Adipocyte (in vitro differentiated cells): ENCODE data around the gene SLC16A11.
A peak's percentile ranks its signal among the peaks of the same experiment; 100 is the strongest.

Experiments used
- DNase-seq: peaks from one replicate; pipeline ENCODE4 v3.0.0-alpha.2; 2015; ENCODE audit warnings: low read depth
- H3K27me3 ChIP-seq: replicated peaks from 2 replicates; pipeline ENCODE4 v1.7.0; 2013; ENCODE audit warnings: mild to moderate bottlenecking, low read length, moderate library complexity; ENCODE audit not compliant: control insufficient read depth, insufficient read depth
- H3K36me3 ChIP-seq: 2 replicates; pipeline ENCODE4 v1.7.0; 2013; ENCODE audit warnings: low read length, mild to moderate bottlenecking, moderate library complexity; ENCODE audit not compliant: control insufficient read depth, insufficient read depth, severe bottlenecking
- H3K4me1 ChIP-seq: 2 replicates; pipeline ENCODE4 v1.7.0; 2013; ENCODE audit warnings: mild to moderate bottlenecking, low read length, moderate library complexity; ENCODE audit not compliant: control insufficient read depth, insufficient read depth
- H3K4me3 ChIP-seq: 2 replicates; pipeline ENCODE4 v1.7.0; 2013; ENCODE audit warnings: mild to moderate bottlenecking, low read length, moderate library complexity
- H3K9ac ChIP-seq: 2 replicates; pipeline ENCODE4 v1.7.0; 2013; ENCODE audit warnings: mild to moderate bottlenecking, low read length, moderate library complexity
- H3K9me3 ChIP-seq: 2 replicates; pipeline ENCODE4 v1.7.0; 2013; ENCODE audit warnings: mild to moderate bottlenecking, low read length, moderate library complexity; ENCODE audit not compliant: control insufficient read depth

Gene SLC16A11

DNA sequence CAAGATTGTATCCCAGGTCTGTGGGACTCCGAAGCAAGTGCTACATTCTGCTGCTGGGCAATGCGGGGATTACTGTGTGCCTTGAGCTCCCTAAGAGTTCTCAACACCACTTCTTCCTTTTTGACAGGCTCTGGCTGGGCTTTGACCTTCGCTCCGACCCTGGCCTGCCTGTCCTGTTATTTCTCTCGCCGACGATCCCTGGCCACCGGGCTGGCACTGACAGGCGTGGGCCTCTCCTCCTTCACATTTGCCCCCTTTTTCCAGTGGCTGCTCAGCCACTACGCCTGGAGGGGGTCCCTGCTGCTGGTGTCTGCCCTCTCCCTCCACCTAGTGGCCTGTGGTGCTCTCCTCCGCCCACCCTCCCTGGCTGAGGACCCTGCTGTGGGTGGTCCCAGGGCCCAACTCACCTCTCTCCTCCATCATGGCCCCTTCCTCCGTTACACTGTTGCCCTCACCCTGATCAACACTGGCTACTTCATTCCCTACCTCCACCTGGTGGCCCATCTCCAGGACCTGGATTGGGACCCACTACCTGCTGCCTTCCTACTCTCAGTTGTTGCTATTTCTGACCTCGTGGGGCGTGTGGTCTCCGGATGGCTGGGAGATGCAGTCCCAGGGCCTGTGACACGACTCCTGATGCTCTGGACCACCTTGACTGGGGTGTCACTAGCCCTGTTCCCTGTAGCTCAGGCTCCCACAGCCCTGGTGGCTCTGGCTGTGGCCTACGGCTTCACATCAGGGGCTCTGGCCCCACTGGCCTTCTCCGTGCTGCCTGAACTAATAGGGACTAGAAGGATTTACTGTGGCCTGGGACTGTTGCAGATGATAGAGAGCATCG is 5.6 kb downstream of the SLC16A11 start:
- H3K9me3 ChIP-seq: no peaks in the 10 kb centered on the region
- DNase-seq: no peak
- no peaks in the 10 kb centered on the region for H3K36me3 ChIP-seq
- no peak overlapping the region for H3K4me3 ChIP-seq
- no peak overlapping the region for H3K9ac ChIP-seq
- H3K27me3 ChIP-seq: peaks cover 8% of the 10 kb centered on the region
- peaks cover 17% of the 10 kb centered on the region for H3K4me1 ChIP-seq

DNA sequence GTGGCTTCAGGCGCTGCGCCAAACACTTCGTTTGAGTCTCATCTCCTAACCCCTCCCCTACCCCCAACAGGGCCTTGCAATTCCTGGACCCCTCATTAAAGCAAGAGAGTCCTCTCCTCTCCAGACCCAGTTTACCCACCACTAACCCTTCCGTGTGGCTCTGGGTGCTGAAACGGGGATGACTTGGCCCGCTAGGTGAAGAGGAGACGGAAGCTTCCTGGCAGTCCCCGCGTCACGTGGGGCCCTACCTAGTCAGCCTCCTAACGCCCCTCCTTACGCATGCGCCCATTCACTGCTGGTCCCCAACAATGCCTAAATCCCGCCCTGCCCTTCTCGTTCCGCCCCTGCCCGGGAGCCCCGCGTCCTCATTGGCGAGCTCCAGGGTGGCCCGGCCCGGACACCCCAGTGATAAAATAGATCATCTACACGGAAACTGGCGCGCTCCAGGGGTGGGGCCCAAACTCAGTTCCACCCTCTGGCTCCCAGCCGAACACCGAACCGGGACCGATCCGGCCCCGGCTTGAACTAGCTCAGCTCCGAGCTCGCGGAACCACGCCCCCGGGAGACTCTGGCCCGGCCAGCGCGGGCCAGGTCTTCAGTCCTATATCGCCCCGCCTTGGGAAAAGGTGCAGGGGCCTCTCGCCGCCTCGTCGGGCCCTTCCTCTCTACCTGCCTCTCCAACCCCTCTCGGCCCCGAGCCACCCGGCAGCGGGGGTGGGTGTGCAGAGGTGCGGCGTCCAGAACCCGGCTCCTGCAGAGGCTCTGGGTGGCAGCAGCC is 8.1 kb downstream of the SLC16A11 start, which contains the start of gene SLC16A13:
SLC16A13 (plus strand) TSS at position 425 of the 778 bp plus-strand sequence. CDS start 368 bp downstream, outside the sequence.
- Histone ChIP-seq H3K27me3 (no peaks in the 10 kb centered on the region), H3K9me3 (no peaks in the 10 kb centered on the region), H3K36me3 (no peaks in the 10 kb centered on the region), H3K9ac (peak within 1 kb of the TSS; percentile 90), H3K4me1 (peaks cover 14% of the 10 kb centered on the region), H3K4me3 (peak within 1 kb of the TSS; percentile 86)
- peak; percentile 93 for DNase-seq

DNA sequence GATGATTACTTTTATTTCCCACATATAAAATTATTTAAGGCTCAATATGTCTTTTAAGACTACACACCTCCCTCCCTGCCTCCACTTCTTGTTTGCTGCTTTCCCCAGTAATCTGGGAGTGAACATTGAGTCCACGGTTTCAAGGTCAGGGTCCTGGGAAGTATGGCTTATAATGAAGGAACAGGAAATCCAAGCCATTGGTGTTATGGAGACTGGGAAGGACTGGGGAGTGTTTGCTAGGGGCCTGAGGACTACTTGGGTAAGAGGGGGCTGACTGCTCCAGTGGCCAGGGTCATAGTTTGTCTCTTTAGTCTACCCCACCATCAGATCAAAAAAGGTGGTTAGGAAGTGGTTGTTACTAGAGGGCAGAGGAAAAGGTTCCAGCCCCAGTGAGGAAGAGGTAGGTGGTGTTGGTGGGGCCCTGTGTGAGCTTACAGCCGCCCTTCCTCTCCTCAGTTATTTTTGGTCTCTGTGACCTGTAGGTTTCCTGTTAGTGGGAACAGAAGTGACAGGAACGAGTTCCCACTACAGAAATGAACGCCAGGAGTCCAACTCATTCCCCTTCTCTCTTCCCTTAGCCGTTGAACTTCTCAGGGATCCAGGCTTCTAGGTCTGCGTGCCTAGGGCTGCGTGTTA is 8.8 kb downstream of the SLC16A11 start:
- no peaks in the 10 kb centered on the region for H3K27me3 ChIP-seq
- H3K36me3 ChIP-seq: no peaks in the 10 kb centered on the region
- peaks cover 14% of the 10 kb centered on the region for H3K4me1 ChIP-seq
- H3K4me3 ChIP-seq: peak overlapping the region; percentile 86
- peak overlapping the region; percentile 90 for H3K9ac ChIP-seq
- DNase-seq: no peak
- no peaks in the 10 kb centered on the region for H3K9me3 ChIP-seq

DNA sequence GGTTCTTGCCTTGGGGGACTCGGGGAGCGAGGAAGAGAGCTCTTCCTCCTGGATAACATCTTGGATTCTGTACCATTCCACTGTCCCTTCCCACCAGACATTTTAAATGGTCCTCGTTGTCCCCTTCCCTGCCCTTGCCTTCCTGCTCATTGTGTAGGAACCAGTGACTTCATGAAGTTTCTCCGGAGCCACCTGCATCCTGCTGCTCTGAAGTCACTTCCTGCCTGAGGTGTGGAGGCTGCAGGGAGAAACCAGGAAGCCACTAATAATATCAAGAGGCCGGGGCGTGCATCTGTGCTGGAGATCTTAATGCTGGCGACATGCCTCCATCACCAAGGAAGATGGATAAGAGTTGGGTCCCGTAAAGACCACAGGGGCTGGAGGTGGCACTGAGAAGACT is 14.2 kb downstream of the SLC16A11 start:
- no peaks in the 10 kb centered on the region for H3K36me3 ChIP-seq
- no peak for DNase-seq
- no peaks in the 10 kb centered on the region for H3K4me1 ChIP-seq
- no peaks in the 10 kb centered on the region for H3K9me3 ChIP-seq
- H3K4me3 ChIP-seq: no peak overlapping the region
- no peak overlapping the region for H3K9ac ChIP-seq
- no peaks in the 10 kb centered on the region for H3K27me3 ChIP-seq

DNA sequence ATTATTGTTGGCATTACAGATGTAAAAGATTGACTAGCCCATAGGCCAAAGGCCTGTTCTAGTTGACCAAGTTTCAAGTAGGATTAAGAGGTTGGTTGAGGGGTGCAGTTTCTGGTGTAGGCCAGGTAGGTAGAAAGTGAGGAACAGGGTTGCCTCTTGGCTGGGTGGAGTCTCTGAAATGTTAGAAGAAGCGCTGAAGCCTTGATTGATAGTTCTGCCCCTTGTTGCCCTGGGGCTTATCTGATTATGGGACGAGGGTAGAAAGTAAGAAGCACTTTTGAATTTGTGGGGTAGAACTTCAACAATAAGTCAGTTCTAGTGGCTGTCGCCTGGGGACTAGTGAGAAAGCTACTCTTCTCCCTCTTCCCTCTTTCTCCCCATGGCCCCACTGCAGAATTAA is 14.8 kb downstream of the SLC16A11 start:
- Histone ChIP-seq H3K9me3 (no peaks in the 10 kb centered on the region), H3K9ac (no peak overlapping the region), H3K4me3 (no peak overlapping the region), H3K36me3 (no peaks in the 10 kb centered on the region), H3K27me3 (no peaks in the 10 kb centered on the region), H3K4me1 (no peaks in the 10 kb centered on the region)
- no peak for DNase-seq

GRCh38 chr17:7027335-7027734 is 16.6 kb downstream of the SLC16A11 start:
- Histone ChIP-seq H3K9ac (no peak overlapping the region), H3K4me1 (peaks cover 5% of the 10 kb centered on the region), H3K27me3 (no peaks in the 10 kb centered on the region), H3K9me3 (no peaks in the 10 kb centered on the region), H3K4me3 (no peak overlapping the region), H3K36me3 (no peaks in the 10 kb centered on the region)
- no peak for DNase-seq

GRCh38 chr17:7026471-7027115 is 17.3 kb downstream of the SLC16A11 start:
- Histone ChIP-seq H3K27me3 (no peaks in the 10 kb centered on the region), H3K9ac (no peak overlapping the region), H3K36me3 (no peaks in the 10 kb centered on the region), H3K4me1 (peaks cover 8% of the 10 kb centered on the region), H3K9me3 (no peaks in the 10 kb centered on the region), H3K4me3 (no peak overlapping the region)
- DNase-seq: no peak

GRCh38 chr17:7025245-7025644 is 18.6 kb downstream of the SLC16A11 start:
- no peak overlapping the region for H3K4me3 ChIP-seq
- H3K9me3 ChIP-seq: no peaks in the 10 kb centered on the region
- no peak for DNase-seq
- no peaks in the 10 kb centered on the region for H3K27me3 ChIP-seq
- no peak overlapping the region for H3K9ac ChIP-seq
- no peaks in the 10 kb centered on the region for H3K36me3 ChIP-seq
- peaks cover 16% of the 10 kb centered on the region for H3K4me1 ChIP-seq

DNA sequence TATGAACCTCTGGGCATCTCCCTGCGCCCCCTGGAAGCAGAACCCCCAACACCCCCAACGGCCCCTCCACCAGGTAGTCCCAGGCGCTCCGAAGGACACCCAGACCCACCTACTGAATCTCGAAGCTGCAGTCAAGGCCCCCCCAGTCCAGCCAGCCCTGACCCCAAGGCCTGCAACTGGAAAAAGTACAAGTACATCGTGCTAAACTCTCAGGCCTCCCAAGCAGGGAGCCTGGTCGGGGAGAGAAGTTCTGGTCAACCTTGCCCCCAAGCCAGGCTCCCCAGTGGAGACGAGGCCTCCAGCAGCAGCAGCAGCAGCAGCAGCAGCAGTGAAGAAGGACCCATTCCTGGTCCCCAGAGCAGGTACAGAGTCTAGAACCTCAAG is 19.5 kb downstream of the SLC16A11 start:
- DNase-seq: no peak
- no peak overlapping the region for H3K9ac ChIP-seq
- peaks cover 23% of the 10 kb centered on the region for H3K4me1 ChIP-seq
- no peaks in the 10 kb centered on the region for H3K27me3 ChIP-seq
- no peaks in the 10 kb centered on the region for H3K36me3 ChIP-seq
- no peak overlapping the region for H3K4me3 ChIP-seq
- no peaks in the 10 kb centered on the region for H3K9me3 ChIP-seq

- H3K36me3 ChIP-seq: no peaks in the 10 kb centered on the region
- peaks cover 29% of the 10 kb centered on the region for H3K4me1 ChIP-seq
- peak overlapping the region; percentile 68 for H3K9ac ChIP-seq
- no peaks in the 10 kb centered on the region for H3K9me3 ChIP-seq
- DNase-seq: peak; percentile 55
- no peaks in the 10 kb centered on the region for H3K27me3 ChIP-seq
- peak overlapping the region; percentile 67 for H3K4me3 ChIP-seq
Observed at GRCh38 chr17:7023576-7024401, 20.1 kb downstream of the SLC16A11 start.
